Natural killer cell treated with Interleukin-12 subunit alpha and Interleukin-12 subunit beta and Interleukin-15 and Interleukin-18, amount 100 ng/mL, for 72 hours (primary cell): ENCODE results near the gene CCAR1. TPM values are rescaled to one million over a fixed set of nuclear protein-coding genes. Genes with fewer than 3 reads are reported as not detected.

Experiments
- total RNA-seq, 2 donors: library from RNA; stranded (reverse); gene quantifications; one replicate each; pipeline ENCODE4 v1.2.3, GENCODE V29; 2022

CCAR1 gene
- total RNA-seq, 2 donors from 2014 or later: 81.8 to 155 TPM

Other genes starting within 250 kb of the CCAR1 start
- gene DNA2, start 249.3 kb upstream of the CCAR1 start, total RNA-seq: 10 to 100 TPM; 25.8 to 69.0 TPM
- 10 to 100 TPM; 28.9 to 41.3 TPM for gene SLC25A16, start 193.7 kb upstream of the CCAR1 start, total RNA-seq
- under 1 TPM; 0.31 to 0.45 TPM for gene TET1, start 160.9 kb upstream of the CCAR1 start, total RNA-seq
- under 1 TPM; 0.19 to 0.50 TPM for gene STOX1, start 106.3 kb downstream of the CCAR1 start, total RNA-seq
- 10 to 100 TPM; 39.6 to 47.6 TPM for gene DDX50, start 180.1 kb downstream of the CCAR1 start, total RNA-seq
- 100 to 1,000 TPM; 173 to 209 TPM for gene DDX21, start 234.9 kb downstream of the CCAR1 start, total RNA-seq